ENCODE measurements around the gene PLPP7. TPM values are rescaled to one million over a fixed set of nuclear protein-coding genes. Genes with fewer than 3 reads are reported as not detected.
"Not testable (repeated sequence)": the region's sequence is repeated elsewhere in the genome, so short reads cannot be mapped to it uniquely, and the experiment has no call there.

Gene PLPP7
- total RNA-seq, 1 experiment from 2014 or later, result not detected

DNA sequence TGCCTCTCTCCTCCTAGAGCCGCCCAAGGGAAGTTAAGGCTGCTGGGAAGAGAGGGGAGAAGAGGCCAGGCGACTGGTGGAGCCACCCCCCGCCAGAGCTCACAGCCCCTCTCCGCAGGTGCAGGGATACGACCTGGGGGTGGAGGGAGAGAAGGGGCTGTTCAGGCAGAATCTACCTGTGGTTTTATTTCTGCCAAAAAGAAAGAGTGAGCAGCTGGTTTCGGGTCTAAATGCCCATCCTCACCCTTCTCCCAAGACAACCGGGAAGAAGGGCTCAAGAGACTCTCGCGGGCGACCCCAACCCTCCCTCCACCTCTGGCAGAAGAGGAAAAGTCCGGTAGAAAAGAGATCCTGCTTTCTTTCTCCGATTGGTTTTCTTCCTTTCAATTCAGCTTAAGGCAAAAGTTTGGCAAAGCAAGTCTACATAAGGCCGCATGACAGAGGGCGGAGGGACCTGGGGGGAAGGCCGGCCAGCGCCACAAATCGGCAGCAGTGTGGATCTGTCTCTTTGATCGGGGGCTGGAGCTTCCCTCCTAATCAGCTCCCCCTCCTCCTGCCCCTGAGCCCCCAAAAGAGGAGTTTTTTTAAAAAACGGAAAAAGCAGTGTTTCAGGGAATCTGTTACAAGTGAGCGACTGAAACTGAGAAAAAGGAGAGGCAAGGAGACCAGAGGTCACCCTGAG lies 29.5 kb upstream of the PLPP7 start:
- ChIA-PET CTCF (interaction anchor here (1.7 kb wide), 1 partner anchor 82 kb away, joined by 4 read pairs; no protein-coding TSS in a partner anchor), POLR2A (no interaction called here)
- intact Hi-C loops (cut with micrococcal nuclease), result no loop called here
- BruUV-seq (replicated peaks), result no TSS peak
- H3K27me3 Mint-ChIP-seq (ENCODE audit: insufficient read depth, unreplicated experiment), result no peaks in the 10 kb centered on the region
- peaks cover 7% of the 10 kb centered on the region for H3K4me1 Mint-ChIP-seq (ENCODE audit: insufficient read depth, unreplicated experiment)
- no peaks in the 10 kb centered on the region for H3K36me3 Mint-ChIP-seq (ENCODE audit: insufficient read depth, unreplicated experiment)
- no peaks in the 10 kb centered on the region for H3K9me3 Mint-ChIP-seq (ENCODE audit: unreplicated experiment)
- H3K27ac Mint-ChIP-seq (ENCODE audit: low read depth, unreplicated experiment), result no peak overlapping the region
- TF ChIP-seq, protein P1, sequence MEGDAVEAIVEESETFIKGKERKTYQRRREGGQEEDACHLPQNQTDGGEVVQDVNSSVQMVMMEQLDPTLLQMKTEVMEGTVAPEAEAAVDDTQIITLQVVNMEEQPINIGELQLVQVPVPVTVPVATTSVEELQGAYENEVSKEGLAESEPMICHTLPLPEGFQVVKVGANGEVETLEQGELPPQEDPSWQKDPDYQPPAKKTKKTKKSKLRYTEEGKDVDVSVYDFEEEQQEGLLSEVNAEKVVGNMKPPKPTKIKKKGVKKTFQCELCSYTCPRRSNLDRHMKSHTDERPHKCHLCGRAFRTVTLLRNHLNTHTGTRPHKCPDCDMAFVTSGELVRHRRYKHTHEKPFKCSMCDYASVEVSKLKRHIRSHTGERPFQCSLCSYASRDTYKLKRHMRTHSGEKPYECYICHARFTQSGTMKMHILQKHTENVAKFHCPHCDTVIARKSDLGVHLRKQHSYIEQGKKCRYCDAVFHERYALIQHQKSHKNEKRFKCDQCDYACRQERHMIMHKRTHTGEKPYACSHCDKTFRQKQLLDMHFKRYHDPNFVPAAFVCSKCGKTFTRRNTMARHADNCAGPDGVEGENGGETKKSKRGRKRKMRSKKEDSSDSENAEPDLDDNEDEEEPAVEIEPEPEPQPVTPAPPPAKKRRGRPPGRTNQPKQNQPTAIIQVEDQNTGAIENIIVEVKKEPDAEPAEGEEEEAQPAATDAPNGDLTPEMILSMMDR (IDR thresholded peaks at IDR 0.05; ENCODE audit: unreplicated experiment), result no peak
- no peak overlapping the region for H3K4me3 Mint-ChIP-seq (ENCODE audit: unreplicated experiment)
- DNase-seq (ENCODE audit: unreplicated experiment), result no peak

DNA sequence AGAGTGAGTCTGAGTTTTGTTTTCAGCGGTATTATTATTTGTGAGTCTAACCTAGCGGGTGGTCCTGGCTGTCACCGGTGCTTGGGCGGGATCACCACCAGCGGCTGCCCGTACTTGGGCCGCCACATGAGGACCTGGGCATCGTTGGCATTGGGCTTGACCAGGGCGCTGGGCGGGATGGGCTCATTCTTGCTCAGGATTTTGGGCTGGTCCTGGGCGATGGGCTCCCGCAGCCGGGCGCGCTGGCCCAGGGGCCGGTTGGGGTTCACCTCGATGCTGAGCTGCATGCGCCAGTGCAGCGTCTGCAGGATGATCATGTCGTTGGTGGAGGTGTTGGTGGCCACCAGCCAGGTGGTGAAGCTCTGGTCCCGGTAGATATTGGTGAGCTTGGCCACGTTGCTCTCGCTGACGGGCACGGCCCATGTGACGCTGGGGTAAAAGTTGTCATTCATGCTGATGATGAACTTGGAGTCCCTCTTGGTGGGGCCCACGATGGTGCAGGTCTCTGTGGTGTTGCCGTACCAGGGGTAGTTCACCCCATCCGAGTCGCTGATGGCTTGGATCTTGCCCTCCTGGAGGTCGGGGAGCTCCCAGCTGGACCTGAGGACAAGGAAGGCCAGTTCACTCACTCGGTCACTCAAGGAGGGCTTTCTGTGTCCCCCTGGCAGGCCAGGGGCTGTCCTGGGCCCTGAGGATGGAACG lies 28.6 kb upstream of the PLPP7 start:
- BruUV-seq (replicated peaks), result no TSS peak
- POLR2A ChIA-PET, result no interaction called here

DNA sequence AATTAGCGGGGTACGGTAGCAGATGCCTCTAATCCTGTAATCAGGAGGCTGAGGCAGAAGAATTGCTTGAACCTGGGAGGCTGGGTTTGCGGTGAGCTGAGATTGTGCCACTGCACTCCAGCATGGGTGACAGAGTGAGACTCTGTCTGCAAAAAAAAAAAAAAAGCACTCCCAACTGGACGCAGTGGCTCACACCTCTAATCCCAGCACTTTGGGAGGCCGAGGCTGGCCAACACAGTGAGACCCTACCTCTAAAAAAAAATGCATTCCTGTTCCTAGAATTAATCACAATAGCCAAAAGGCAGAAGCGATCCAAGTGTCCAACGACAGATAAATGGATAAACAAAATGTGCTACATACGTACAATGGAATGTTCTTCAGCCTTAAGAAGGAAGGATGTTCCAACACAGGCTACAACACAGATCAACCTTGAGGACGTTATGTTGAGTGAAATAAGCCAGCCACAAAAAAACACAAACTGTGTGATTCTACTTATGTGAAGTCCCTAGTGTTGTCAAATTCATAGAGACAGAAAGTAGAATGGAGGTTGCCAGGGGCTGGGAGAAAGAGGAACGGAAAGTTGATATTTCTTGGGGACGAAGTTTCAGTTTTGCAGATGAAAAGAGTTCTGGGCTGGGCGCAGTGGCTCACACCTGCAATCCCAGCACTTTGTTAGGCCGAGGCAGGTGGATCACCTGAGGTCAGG lies 27.0 kb upstream of the PLPP7 start:
- H3K4me1 Mint-ChIP-seq (ENCODE audit: insufficient read depth, unreplicated experiment), result no peaks in the 10 kb centered on the region
- no peaks in the 10 kb centered on the region for H3K36me3 Mint-ChIP-seq (ENCODE audit: insufficient read depth, unreplicated experiment)
- ChIA-PET POLR2A (no interaction called here), CTCF (interaction anchor here (0.9 kb wide), 1 partner anchor 30 kb away, joined by 4 read pairs; no protein-coding TSS in a partner anchor)
- no peak overlapping the region for H3K27ac Mint-ChIP-seq (ENCODE audit: low read depth, unreplicated experiment)
- TF ChIP-seq, protein P1 (IDR thresholded peaks at IDR 0.05; ENCODE audit: unreplicated experiment), result no peak
- intact Hi-C loops (cut with micrococcal nuclease), result no loop called here
- no TSS peak for BruUV-seq (replicated peaks)
- no peaks in the 10 kb centered on the region for H3K27me3 Mint-ChIP-seq (ENCODE audit: insufficient read depth, unreplicated experiment)
- DNase-seq (ENCODE audit: unreplicated experiment), result no peak
- H3K9me3 Mint-ChIP-seq (ENCODE audit: unreplicated experiment), result no peaks in the 10 kb centered on the region
- H3K4me3 Mint-ChIP-seq (ENCODE audit: unreplicated experiment), result no peak overlapping the region

More for the DNA sequence above, 28.6 kb upstream of the PLPP7 start:
- CTCF ChIA-PET, result no interaction called here
- Mint-ChIP-seq H3K9me3 (ENCODE audit: unreplicated experiment) (no peaks in the 10 kb centered on the region), H3K4me3 (ENCODE audit: unreplicated experiment) (no peak overlapping the region), H3K27me3 (ENCODE audit: insufficient read depth, unreplicated experiment) (no peaks in the 10 kb centered on the region), H3K36me3 (ENCODE audit: insufficient read depth, unreplicated experiment) (no peaks in the 10 kb centered on the region), H3K27ac (ENCODE audit: low read depth, unreplicated experiment) (no peak overlapping the region), H3K4me1 (ENCODE audit: insufficient read depth, unreplicated experiment) (peaks cover 5% of the 10 kb centered on the region)
- intact Hi-C loops (cut with micrococcal nuclease), result no loop called here
- TF ChIP-seq, protein P1 (IDR thresholded peaks at IDR 0.05; ENCODE audit: unreplicated experiment), result no peak
- no peak for DNase-seq (ENCODE audit: unreplicated experiment)

DNA sequence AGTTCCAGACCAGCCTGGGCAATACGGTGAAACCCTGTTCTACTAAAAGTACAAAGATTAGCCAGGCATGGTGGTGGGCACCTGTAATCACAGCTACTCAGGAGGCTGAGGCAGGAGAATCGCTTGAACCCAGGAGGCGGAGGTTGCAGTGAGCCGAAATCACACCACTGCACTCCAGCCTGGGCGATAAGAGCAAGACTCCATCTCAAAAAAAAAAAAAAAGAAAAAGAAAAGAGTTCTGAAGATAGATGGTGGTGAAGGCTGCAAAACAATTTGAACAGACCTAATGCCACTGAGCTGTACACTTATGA lies 26.5 kb upstream of the PLPP7 start:
- H3K36me3 Mint-ChIP-seq (ENCODE audit: insufficient read depth, unreplicated experiment); H3K27ac Mint-ChIP-seq (ENCODE audit: low read depth, unreplicated experiment); H3K4me1 Mint-ChIP-seq (ENCODE audit: insufficient read depth, unreplicated experiment); H3K9me3 Mint-ChIP-seq (ENCODE audit: unreplicated experiment); intact Hi-C loops (cut with micrococcal nuclease); H3K27me3 Mint-ChIP-seq (ENCODE audit: insufficient read depth, unreplicated experiment); BruUV-seq (replicated peaks); DNase-seq (ENCODE audit: unreplicated experiment); H3K4me3 Mint-ChIP-seq (ENCODE audit: unreplicated experiment); POLR2A ChIA-PET: not testable (repeated sequence)
- CTCF ChIA-PET, result interaction anchor here (0.6 kb wide), 1 partner anchor 53 kb away, joined by 3 read pairs; no protein-coding TSS in a partner anchor
